NCI-H1930 (cell line): Measurements from ENCODE around the gene NLGN2.
"Not testable (repeated sequence)": the region's sequence is repeated elsewhere in the genome, so short reads cannot be mapped to it uniquely, and the experiment has no call there.

Experiments used
- DNase-seq, 2 experiments: peaks; one replicate each; lab custom pipeline; 2025; lab: John Stamatoyannopoulos, UW

The NLGN2 gene

GRCh38 chr17:7407485-7408251 lies at the start of gene NLGN2:
Gene NLGN2, plus strand, starts transcription at chr17:7407845. Its CDS starts 411 bp downstream, at chr17:7408256.
- no peak for DNase-seq

GRCh38 chr17:7361906-7362305 lies 45.7 kb upstream of the NLGN2 start:
- DNase-seq = no peak

- DNase-seq = no peak
These were observed 44.3 kb upstream of the NLGN2 start for GRCh38 chr17:7363311-7363710.

DNA sequence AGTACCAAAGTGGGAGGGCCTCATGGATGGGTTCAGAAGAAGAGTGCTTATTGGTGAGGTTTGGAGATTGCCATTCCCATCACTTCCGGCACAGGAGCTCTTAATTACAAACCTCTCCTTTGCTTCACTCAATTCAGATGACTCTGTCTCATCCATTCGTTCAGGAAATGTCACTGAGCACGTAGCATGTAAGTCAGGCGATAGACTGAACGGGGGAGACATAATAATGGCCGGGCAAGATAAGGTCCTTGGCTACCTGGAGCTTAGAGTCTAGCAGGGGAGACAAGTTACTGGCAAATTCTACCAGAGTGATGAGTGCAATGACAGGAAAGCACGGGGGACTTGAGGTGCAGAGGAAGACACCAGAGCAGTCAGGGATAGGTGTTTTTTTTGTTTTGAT lies 41.7 kb upstream of the NLGN2 start:
- not testable (repeated sequence) for DNase-seq

DNA sequence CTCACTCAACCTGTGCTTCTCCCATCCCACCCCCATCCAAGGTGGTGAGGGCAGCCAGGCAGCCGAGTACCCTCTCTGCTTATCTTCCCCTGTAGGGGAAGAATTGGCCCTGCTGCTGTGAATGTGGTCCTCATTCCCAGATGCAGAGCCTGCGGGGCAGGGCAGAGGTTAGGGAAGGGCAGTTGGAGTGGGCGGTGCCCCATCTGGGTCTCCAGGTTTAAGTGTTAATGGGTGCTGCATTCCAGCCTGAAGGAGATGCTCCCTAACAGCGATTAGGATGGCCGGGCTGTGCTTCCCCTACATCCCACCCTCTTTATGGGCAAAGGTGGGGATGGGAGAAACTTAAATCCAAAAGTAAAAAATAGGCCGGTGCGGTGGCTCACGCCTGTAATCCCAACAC lies 40.6 kb upstream of the NLGN2 start:
- DNase-seq = no peak

DNA sequence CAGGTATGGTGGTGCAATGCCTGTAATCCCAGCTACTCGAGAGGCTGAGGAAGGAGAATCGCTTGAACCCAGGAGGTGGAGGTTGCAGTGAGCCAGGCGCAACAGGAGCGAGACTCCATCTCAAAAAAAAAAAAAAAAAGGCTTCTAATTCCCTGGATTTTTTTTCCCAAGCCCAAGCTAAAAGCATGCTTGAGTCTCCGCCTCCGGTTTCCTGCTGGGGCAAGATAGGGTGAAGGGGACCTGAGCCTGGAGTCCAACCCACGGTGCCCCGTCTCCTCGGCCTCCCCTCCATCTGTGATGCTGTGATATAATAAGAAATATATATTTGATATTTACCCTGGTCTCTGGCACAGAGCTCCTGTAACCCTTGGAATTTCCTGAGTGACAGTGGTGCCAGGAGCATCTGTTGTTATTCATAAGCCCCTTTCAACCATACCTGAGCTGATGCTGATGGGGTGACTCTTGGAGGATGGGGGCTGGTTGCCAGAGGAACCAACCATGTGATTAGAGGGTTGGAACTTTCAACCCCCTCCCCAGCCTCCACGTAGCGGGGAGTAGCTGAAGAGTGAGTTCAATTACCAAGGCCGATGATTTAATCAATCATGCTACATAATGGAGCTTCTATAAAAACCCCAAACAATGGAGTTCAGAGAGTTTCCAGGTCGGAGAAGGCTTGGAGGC lies 39.6 kb upstream of the NLGN2 start:
- no peak for DNase-seq

GRCh38 chr17:7368599-7368994 lies 39.0 kb upstream of the NLGN2 start:
- DNase-seq = not testable (repeated sequence)

GRCh38 chr17:7369825-7370224 lies 37.8 kb upstream of the NLGN2 start:
- no peak for DNase-seq

DNA sequence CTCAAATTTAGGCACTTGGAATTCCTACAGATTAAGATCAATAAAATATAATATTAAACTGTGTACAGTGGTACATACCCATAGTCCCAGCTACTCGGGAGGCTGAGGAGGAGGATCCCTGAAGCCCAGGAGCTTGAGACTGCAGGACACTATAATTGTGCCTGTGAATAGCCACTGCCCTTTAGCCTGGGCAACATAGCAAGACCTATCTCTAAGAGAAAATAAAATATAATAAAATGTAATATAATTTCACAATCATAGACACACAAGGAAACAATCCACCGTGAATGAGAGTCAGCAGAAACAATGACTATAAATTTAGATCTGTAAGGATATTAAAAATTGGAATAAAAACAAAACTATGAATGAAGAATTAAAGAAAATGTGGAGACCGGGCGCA lies 36.8 kb upstream of the NLGN2 start:
- DNase-seq = no peak

DNA sequence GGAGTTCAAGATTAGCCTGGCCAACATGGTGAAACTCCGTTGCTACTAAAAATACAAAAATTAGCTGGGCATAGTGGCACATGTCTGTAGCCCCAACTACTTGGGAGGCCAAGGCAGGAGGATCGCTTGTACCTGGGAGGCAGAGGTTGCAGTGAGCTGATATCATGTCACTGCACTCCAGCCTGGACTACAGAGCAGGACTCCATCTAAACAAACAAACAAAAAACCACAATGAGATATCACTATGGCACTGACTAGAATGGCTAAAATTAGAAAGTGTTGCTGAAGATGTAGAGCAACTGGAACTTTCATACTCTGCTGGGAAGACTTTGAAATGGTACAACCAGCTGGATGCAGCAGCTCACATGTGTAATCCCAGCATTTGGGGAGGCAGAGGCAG lies 33.3 kb upstream of the NLGN2 start:
- no peak for DNase-seq

- no peak for DNase-seq
These were observed 28.5 kb upstream of the NLGN2 start for GRCh38 chr17:7379134-7379533.

- no peak for DNase-seq
These were observed 27.3 kb upstream of the NLGN2 start for GRCh38 chr17:7380321-7380720.

DNA sequence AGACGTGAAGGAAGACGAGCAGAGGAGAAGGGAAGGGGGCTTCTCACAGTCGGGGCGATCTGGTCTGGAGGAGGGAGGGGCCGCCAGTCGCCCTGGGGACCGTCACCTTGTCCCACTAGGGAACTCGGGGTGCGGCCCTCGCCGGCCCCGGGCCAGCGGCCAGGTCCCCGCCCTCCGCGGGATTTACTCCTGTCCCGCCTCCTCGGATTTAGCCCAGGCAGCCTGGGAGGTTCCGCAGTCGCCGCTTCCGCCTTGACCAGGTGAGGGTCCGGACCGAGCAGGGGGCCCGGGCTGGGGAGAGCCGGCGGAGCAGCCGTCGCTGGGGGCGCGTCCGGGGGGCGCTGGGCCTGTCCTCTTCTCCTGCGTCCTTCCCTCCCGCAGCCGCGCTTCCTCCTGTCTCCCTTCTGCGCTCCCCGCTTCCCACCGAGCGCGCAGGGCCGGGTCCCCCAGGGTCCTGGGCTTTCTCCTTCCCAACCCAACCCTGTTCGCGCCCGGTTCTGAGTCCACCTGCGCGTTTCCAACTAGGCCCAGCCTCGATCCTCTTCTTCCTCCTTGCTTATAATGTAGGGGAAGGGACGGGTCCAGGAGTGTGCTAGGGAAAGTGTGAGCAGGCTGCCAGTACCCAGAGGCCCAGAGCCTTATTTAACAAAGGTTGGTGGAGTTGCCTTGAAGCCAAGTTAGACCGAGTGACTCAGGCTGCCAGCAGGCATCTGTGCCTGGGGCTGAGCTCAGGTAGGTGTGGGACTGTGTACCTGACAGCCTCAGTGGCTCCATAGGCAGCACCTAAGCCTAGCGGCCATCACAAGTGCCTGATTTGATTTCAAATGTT lies 26.6 kb upstream of the NLGN2 start, which contains the start of gene TNK1:
TSS of gene TNK1 (plus strand) at position 235 of the 829 bp plus-strand sequence. CDS start 1,838 bp downstream, outside the sequence.
- DNase-seq = no peak

DNA sequence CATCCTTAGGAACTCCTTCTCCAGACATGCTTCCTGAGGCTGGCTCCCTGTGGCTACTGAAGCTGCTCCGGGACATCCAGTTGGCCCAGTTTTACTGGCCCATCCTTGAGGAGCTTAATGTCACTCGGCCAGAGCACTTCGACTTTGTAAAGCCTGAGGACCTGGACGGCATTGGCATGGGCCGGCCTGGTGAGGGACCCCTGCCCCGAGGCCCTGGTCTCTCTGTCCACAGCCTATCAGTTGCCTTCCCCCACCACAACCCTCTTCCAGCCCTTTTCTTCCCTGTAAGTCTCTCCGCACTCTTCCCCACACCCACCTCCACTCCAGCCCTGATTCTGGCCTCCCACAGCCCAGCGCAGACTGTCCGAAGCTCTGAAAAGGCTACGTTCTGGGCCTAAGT lies 24.7 kb upstream of the NLGN2 start:
- no peak for DNase-seq

DNA sequence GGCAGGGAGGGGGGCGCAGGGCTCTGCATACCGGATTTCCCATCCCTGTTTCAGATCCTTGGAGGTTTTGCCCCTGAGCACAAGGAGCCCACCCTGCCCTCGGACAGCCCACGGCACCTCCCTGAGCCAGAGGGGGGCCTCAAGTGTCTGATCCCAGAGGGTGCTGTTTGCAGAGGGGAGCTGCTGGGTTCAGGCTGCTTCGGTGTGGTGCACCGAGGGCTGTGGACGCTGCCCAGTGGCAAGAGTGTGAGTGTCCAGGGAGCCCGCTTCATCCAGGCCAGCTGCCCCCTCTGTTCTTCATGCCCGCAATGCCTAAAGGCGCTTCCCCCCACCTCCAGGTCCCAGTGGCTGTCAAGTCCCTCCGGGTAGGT lies 24.3 kb upstream of the NLGN2 start:
- no peak for DNase-seq

GRCh38 chr17:7383742-7384488 lies 23.7 kb upstream of the NLGN2 start:
- peak; percentile 55 to 74 for DNase-seq

DNA sequence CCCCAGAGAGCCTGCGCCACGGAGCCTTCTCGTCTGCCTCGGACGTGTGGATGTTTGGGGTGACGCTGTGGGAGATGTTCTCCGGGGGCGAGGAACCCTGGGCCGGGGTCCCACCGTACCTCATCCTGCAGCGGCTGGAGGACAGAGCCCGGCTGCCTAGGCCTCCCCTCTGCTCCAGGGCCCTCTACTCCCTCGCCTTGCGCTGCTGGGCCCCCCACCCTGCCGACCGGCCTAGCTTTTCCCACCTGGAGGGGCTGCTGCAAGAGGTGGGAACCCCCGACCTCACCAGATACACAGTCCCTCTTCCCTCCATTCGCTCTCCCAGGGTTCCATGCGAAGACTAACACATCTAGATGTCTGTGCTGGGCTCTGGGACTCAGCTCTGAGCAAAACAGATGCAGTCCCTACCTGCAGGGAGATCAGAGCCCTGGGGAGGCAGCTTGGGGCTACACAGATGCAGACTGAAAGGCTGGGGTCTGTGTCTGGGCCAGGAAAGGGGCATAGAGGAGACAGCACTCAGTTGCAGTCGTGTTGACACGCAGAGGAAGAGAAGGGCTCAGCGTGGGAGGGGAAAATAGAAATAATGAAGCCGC lies 23.1 kb upstream of the NLGN2 start:
- no peak for DNase-seq

- no peak for DNase-seq
These were observed 18.8 kb upstream of the NLGN2 start for GRCh38 chr17:7388856-7389255.

GRCh38 chr17:7389924-7390910 lies 17.4 kb upstream of the NLGN2 start:
- no peak for DNase-seq

DNA sequence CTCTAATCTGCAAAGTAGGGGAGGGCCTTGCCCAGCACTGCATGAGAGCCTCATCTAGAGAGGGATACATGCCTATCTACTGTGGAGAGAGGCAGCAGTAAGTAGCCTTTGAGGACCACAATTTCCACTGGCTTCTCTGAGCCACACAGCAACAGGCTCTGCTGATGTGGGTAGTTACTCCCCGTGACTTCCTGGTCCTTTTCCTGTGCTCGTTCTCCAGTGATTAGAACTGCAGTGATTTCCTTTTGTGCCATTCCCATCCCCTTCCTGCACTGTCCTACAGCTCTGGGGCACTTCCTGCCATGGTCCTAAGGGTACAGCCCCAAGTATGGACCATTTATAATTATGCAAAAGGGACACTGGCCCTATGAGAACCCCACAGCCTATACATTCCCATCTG lies 16.3 kb upstream of the NLGN2 start:
- no peak for DNase-seq
